Anterior cingulate cortex (tissue), 58 donors: Measurements from ENCODE around the gene CAMK1D.
"Not testable (repeated sequence)": the region's sequence is repeated elsewhere in the genome, so short reads cannot be mapped to it uniquely, and the experiment has no call there.

ENCODE experiments used
- DNase-seq, 58 donors: peaks; one replicate each; lab custom pipeline; 2025; lab: John Stamatoyannopoulos, UW

The CAMK1D gene

GRCh38 chr10:12701696-12702095, 352.3 kb downstream of the CAMK1D start:
- DNase-seq, result no peak

DNA sequence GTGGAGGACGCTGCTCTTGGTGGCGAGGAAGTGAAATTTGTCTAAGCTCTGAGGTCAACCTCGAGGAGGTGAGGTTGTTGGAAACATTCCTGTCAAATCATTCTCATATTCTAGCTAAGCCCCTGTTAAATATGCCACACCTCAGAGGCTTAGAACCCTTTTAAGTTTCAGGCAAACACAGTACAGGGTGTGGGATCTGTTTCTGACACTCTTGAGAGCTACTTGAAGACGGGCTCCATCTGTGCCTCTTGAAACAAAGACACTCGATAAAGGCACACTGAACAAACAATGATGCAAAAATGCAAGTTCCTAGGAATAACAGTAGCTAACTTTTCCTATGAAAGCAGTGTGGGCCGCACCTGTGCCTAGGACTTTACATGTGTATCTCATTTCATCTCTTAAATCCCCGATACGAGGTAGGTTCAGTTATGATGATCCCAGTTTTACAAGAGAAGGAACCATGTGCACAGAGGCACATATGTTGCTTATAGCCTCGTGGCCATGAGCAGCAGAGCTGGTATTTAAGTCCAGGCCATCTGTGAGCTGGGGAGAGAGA, 352.9 kb downstream of the CAMK1D start:
- DNase-seq, result peak in 1 of 58 donors; percentile 46

DNA sequence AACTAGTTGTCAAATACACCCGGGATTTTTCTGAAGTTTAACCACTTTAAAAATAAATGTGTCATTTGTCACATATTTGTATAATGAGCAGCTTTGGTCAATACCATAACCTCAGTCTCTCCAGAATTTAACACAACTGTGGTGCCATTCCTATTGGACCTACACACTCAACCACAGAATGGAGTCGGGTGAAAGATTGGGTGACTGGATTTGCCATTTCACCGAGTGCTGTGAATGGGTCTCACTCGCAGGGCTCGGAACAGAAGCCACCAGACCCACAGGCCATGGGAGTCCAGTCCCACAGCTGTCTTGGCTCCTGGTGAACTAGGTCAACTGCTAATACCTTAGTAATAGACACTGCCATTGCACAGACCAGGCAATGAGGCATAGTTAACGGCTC, 353.8 kb downstream of the CAMK1D start:
- no peak for DNase-seq

GRCh38 chr10:12703813-12704212, 354.5 kb downstream of the CAMK1D start:
- DNase-seq, result no peak

- no peak for DNase-seq
These were observed 355.1 kb downstream of the CAMK1D start for GRCh38 chr10:12704488-12704887.

- DNase-seq, result no peak
These were observed 356.6 kb downstream of the CAMK1D start for GRCh38 chr10:12705943-12706342.

- DNase-seq, result peak in 7 of 58 donors; percentile 8 to 39 (median 12)
These were observed 358.3 kb downstream of the CAMK1D start for GRCh38 chr10:12707461-12708185.

DNA sequence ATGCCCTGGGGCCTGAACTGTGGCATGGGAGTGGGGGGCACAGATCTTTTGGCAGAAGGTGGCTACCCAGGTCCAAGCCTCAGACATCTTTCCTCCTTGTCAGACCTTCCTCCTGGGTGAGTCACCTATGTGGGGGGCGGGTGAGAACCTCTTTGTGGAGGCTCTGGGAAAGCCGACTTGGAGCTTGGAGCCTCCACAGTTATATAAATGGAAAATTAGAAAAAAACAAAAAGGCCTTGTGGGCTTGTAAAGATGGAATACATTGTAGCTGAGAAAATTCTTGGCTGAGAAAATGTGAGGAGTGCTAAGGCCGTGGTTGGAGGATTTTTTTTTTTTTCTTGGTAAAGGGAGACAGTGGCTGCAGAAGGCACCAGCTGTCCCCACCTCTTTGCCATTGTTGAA, 359.7 kb downstream of the CAMK1D start:
- peak in 13 of 58 donors; percentile 5 to 64 (median 26) for DNase-seq

GRCh38 chr10:12709521-12709963, 360.2 kb downstream of the CAMK1D start:
- DNase-seq, result no peak

GRCh38 chr10:12710157-12710556, 360.8 kb downstream of the CAMK1D start:
- no peak for DNase-seq

- DNase-seq, result peak in 52 of 58 donors; percentile 7 to 79 (median 48)
These were observed 361.4 kb downstream of the CAMK1D start for GRCh38 chr10:12710594-12711349.

- no peak for DNase-seq
These were observed 362.0 kb downstream of the CAMK1D start for GRCh38 chr10:12711350-12711708.

DNA sequence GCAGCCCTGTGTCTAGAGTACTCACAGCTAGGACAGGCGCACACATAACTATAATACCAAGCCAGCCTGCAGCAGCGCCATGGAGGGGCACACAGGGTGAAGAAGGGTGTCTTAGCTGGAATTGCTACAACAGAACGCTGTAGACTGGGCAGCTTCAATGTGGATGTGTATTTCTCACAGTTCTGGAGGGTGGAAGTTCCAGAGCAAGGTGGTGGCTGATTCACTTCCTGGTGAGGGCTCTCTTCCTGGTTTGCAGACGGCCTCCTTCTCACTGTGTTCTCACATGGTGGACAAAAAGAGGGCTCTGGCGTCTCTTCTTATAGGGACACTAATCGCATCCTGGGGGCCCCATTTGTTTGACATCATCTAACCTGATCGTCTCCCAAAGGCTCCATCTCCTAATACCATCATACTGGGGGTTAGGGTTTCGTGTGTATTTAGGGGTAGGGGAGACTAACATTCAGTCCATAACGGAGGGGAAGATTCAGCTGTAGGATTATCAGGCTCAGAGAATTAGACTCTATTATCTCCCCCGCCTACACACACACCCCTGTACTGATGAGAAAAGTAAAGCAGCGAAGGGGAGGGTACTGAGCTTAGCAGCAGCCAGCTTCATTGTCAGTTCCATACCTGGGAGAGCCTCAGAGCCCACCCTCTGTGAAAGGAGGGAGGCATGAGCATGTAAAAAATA, 363.1 kb downstream of the CAMK1D start:
- no peak for DNase-seq

GRCh38 chr10:12712984-12713316, 363.6 kb downstream of the CAMK1D start:
- not testable (repeated sequence) for DNase-seq

GRCh38 chr10:12716042-12716441, 366.7 kb downstream of the CAMK1D start:
- no peak for DNase-seq

GRCh38 chr10:12717981-12718707, 368.8 kb downstream of the CAMK1D start:
- DNase-seq, result no peak

DNA sequence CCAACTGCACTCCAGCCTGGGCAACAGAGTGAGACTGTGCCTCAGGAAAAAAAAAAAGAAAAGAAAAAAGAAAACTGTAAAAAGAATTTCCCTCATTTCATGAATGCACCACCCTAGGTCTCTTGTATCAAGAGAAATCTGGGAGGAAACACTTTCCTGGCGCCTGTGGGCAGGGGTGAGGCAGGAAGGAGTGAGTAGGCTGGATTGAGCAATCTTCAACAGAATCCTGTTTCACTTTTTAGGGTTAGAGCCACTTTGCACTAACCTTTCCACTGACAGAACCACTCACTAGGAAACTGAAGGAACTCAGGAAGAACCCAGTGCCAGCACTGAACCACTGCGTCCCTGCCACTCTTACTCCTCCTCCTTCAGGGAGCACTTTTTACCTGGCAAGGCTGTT, 370.0 kb downstream of the CAMK1D start:
- DNase-seq, result no peak

- DNase-seq, result peak in 8 of 58 donors; percentile 4 to 75 (median 17)
These were observed 371.1 kb downstream of the CAMK1D start for GRCh38 chr10:12720217-12720981.

DNA sequence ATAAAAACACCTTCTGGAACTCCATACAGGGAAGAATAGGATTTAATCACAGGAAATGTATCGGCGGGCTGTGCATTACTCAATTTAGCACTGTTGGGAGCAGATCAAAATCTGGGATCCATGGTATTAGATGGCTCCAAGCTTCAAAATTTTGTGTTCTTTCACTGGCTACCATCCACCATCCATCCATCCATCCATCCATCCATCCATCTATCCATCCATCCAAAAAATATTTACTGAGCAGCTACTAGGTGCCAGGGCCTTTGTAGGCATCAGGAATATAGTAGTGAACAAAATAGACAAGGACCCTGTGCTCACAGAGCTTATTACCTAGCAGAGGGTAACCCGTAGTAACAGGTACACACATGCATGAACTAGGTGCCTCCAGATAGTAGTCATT, 372.0 kb downstream of the CAMK1D start:
- DNase-seq, result no peak

DNA sequence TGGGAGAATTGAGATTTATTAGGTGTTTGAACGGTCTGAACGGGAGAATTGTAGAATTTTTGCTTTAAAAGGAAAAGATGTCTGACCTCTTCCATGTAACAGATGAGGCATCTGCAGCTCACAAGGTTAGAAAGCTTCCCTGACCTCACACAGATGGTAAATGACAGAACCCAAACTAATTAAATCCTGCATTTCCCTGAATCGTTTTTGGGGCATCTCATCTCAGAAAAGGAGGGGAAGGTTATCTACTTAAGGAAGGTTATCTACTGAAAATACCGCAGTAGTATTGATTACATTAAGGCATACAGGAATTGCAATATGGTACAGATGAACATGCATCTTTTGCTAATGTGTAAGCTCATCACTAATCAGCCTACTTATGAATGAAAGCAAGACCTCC, 373.9 kb downstream of the CAMK1D start:
- no peak for DNase-seq
